Measurements from ENCODE around the gene QRICH2. TPM values are rescaled to one million over a fixed set of nuclear protein-coding genes. Genes with fewer than 3 reads are reported as not detected.
A peak's percentile ranks its signal among the peaks of the same experiment; 100 is the strongest.

QRICH2 gene
- total RNA-seq, 1 donor from 2014 or later, result 18.5 TPM

DNA sequence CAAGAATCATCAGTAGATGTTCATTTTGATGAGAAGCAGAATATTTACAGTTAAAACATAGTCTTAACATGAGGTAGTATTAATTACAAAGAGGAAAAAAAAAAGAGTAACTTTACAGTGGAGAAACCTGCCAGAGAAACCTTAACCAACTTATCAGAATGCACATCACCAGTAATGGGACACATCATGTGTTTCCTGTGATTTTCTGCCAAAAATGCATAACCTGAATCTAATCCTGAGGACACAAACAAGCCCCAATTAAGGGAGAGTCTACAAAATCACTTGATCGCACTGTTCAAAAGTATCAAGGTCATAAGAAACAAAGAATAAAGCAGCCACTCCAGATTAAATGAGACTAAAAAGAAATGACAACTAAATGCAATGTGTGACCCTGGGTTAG lies 18.2 kb upstream of the QRICH2 start:
- DNase-seq (ENCODE audit: low spot score, unreplicated experiment), result no peak
- TF ChIP-seq, protein P1, sequence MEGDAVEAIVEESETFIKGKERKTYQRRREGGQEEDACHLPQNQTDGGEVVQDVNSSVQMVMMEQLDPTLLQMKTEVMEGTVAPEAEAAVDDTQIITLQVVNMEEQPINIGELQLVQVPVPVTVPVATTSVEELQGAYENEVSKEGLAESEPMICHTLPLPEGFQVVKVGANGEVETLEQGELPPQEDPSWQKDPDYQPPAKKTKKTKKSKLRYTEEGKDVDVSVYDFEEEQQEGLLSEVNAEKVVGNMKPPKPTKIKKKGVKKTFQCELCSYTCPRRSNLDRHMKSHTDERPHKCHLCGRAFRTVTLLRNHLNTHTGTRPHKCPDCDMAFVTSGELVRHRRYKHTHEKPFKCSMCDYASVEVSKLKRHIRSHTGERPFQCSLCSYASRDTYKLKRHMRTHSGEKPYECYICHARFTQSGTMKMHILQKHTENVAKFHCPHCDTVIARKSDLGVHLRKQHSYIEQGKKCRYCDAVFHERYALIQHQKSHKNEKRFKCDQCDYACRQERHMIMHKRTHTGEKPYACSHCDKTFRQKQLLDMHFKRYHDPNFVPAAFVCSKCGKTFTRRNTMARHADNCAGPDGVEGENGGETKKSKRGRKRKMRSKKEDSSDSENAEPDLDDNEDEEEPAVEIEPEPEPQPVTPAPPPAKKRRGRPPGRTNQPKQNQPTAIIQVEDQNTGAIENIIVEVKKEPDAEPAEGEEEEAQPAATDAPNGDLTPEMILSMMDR (IDR thresholded peaks at IDR 0.05; ENCODE audit: unreplicated experiment), result no peak
- Mint-ChIP-seq H3K36me3 (ENCODE audit: insufficient read depth) (peaks cover 22% of the 10 kb centered on the region), H3K27ac (no peak overlapping the region), H3K4me3 (ENCODE audit: low read depth) (no peak overlapping the region), H3K9me3 (ENCODE audit: low read depth) (no peaks in the 10 kb centered on the region), H3K27me3 (no peaks in the 10 kb centered on the region), H3K4me1 (ENCODE audit: low read depth) (peaks cover 8% of the 10 kb centered on the region)

DNA sequence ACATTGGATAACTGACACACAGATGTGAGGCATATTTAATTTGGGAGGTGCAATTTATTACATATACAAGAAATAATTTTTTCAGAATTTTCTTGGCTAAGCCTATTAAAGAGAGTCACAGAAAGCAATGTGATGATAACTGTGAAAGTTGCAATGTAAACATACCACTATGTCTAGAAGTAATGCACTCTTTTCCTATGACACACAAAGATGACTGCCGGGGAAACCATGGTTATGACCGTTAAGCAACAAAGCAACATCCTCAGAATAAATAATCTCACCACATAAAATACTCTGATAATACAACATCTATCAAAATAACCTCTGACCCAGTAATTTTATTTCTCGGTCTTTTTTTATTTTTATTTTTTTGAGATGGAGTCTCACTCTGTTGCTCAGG lies 10.5 kb upstream of the QRICH2 start:
- Mint-ChIP-seq H3K27ac (no peak overlapping the region), H3K27me3 (no peaks in the 10 kb centered on the region), H3K4me3 (ENCODE audit: low read depth) (no peak overlapping the region), H3K4me1 (ENCODE audit: low read depth) (peaks cover 8% of the 10 kb centered on the region), H3K9me3 (ENCODE audit: low read depth) (no peaks in the 10 kb centered on the region), H3K36me3 (ENCODE audit: insufficient read depth) (peaks cover 20% of the 10 kb centered on the region)
- no peak for DNase-seq (ENCODE audit: low spot score, unreplicated experiment)
- TF ChIP-seq, protein P1 (IDR thresholded peaks at IDR 0.05; ENCODE audit: unreplicated experiment), result no peak

DNA sequence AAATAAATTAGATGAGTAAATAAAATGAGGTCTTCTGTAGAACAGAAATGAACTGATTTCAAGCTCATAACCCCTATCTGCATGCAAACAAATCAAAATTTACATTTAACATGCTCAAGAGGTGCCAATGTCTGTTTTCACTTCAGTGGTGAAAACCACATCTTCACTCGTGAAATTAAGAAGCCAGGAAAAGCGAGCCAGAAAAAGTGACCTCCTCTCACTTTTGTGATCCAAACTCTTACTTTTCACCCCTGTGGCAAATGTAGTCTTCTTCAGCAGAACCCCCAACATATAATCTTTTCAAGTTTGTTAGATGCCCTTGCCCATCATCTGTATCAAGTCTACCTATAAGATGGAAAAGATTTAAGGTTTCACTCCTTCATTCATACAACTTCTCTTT lies 9.5 kb upstream of the QRICH2 start:
- Mint-ChIP-seq H3K27ac (no peak overlapping the region), H3K4me3 (ENCODE audit: low read depth) (no peak overlapping the region), H3K9me3 (ENCODE audit: low read depth) (no peaks in the 10 kb centered on the region), H3K27me3 (no peaks in the 10 kb centered on the region), H3K4me1 (ENCODE audit: low read depth) (peaks cover 8% of the 10 kb centered on the region), H3K36me3 (ENCODE audit: insufficient read depth) (peaks cover 25% of the 10 kb centered on the region)
- TF ChIP-seq, protein P1 (IDR thresholded peaks at IDR 0.05; ENCODE audit: unreplicated experiment), result no peak
- no peak for DNase-seq (ENCODE audit: low spot score, unreplicated experiment)

DNA sequence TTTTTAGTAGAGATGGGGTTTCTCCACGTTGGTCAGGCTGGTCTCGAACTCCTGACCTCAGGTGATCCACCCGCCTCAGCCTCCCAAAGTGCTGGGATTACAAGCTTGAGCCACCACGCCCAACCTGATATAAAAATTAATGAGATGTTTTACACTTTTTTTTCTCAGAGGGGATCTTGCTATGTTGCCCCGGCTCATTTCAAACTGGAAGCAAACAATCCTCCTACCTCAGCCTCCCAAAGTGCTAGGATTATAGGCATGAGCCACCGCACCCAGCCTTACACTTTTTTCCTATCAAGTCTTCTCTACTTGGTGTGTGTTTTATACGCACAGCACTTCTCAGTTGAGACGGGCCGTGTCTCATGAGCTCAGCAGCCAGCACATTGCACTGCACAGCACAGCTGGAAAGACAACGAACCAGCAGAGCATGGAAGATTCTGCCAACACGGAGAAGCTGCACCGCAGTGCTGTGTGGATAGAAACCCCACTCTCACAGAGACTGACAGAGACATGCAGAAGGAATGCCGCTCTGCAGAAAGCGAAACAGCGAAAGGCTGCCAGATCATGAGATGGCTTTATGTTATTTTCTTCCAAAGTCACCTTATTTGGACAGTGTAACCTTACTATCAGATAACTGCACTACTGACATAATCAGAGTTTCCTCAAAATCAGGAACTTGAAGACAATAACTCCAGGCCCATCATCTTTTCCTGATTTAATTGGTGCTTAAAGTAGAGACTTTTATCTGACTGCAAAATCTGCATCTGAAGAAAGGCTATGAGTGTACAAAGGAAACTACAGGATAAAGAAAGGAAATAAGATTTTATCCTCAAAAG lies 6.5 kb upstream of the QRICH2 start:
- H3K9me3 Mint-ChIP-seq (ENCODE audit: low read depth), result no peaks in the 10 kb centered on the region
- DNase-seq (ENCODE audit: low spot score, unreplicated experiment), result no peak
- peaks cover 8% of the 10 kb centered on the region for H3K4me1 Mint-ChIP-seq (ENCODE audit: low read depth)
- no peaks in the 10 kb centered on the region for H3K27me3 Mint-ChIP-seq
- TF ChIP-seq, protein P1 (IDR thresholded peaks at IDR 0.05; ENCODE audit: unreplicated experiment), result no peak
- H3K27ac Mint-ChIP-seq, result peak overlapping the region; percentile 50
- peaks cover 29% of the 10 kb centered on the region for H3K36me3 Mint-ChIP-seq (ENCODE audit: insufficient read depth)
- H3K4me3 Mint-ChIP-seq (ENCODE audit: low read depth), result no peak overlapping the region

DNA sequence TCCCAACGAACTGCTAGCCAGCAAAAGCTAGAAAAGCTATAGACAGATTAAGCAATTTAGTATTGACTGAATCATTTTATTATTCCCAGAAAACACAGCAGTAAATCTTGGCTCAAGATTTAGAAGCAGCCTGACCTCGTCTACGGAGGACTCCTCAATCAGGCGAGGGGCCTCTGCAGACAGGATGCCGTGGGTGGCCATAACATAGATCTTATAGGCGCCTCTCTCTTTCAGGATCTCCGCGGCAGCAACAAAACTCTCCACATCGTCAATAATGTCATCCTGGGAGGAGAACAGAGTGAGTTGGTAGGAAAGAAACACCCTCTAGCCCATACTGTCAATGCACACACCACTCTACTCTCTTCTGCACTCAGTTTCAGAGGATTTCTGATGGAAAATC lies 4.7 kb upstream of the QRICH2 start:
- Mint-ChIP-seq H3K4me1 (ENCODE audit: low read depth) (peaks cover 8% of the 10 kb centered on the region), H3K27me3 (no peaks in the 10 kb centered on the region), H3K9me3 (ENCODE audit: low read depth) (no peaks in the 10 kb centered on the region), H3K4me3 (ENCODE audit: low read depth) (no peak overlapping the region), H3K36me3 (ENCODE audit: insufficient read depth) (peaks cover 34% of the 10 kb centered on the region), H3K27ac (no peak overlapping the region)
- TF ChIP-seq, protein P1 (IDR thresholded peaks at IDR 0.05; ENCODE audit: unreplicated experiment), result no peak
- DNase-seq (ENCODE audit: low spot score, unreplicated experiment), result no peak
